ENCODE data around the gene MINDY4B. TPM values are rescaled to one million over a fixed set of nuclear protein-coding genes. Genes with fewer than 3 reads are reported as not detected.

The MINDY4B gene
- total and polyA plus RNA-seq, 10 of the 15 experiments (the other 5 are each of a cell fraction or from before 2014, with no cell fraction given) = not detected

DNA sequence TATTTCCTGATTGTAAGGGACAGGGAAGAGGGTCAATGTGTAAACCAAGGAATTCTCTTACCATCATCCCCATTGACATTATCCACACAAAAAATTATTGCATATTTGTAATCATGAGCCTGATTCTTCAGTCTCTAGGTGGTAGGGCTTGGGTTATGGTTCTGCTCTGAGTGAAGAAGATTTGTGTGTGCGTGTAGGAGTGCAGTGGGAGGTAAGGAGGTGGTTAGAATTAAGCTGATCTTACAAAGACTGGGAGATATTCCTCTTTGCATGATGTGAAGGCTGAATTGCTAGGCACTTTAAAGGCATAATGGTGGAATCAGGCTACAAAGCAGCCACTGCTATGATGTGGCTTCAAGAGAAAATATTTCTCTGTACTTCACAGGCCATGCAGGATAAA is 23.0 kb upstream of the MINDY4B start (continued):
- TF ChIP-seq SRF (IDR thresholded peaks at IDR 0.05; ENCODE audit: low read depth in 2 of 2, low read length in 2 of 2) (no peak), RFX5 (IDR thresholded peaks at IDR 0.05; ENCODE audit: low read depth, low read length) (no peak), HDGF (IDR thresholded peaks at IDR 0.05) (no peak), ZNF217 (IDR thresholded peaks at IDR 0.05) (no peak), MTA3 (IDR thresholded peaks at IDR 0.05; ENCODE audit: borderline replicate concordance, low read length) (no peak), CEBPB (IDR thresholded peaks at IDR 0.05; ENCODE audit: borderline replicate concordance in 1 of 2, low read depth in 2 of 2, low read length in 2 of 2) (no peak), ZSCAN29 (IDR thresholded peaks at IDR 0.05) (no peak), ZZZ3 (IDR thresholded peaks at IDR 0.05; ENCODE audit: control insufficient read depth, insufficient read length, low read depth) (no peak), BRCA1 (IDR thresholded peaks at IDR 0.05; ENCODE audit: low read depth, low read length) (no peak), RAD21 (IDR thresholded peaks at IDR 0.05; ENCODE audit: insufficient read depth, low read depth, low read length) (no peak)

GRCh38 chr3:150926328-150926727 is 21.1 kb upstream of the MINDY4B start:
- in situ Hi-C loops (cut with MboI) (loop anchor here (10.0 kb wide), 1 partner anchor 218 kb away; no protein-coding TSS in a partner anchor), intact Hi-C loops (cut with micrococcal nuclease; ENCODE audit: unreplicated experiment) (loop anchor here (5.0 kb wide), 1 partner anchor 356 kb away; no protein-coding TSS in a partner anchor)
- DNase-seq (ENCODE audit: low read depth, low spot score) (no peak), ATAC-seq (no peak), FAIRE-seq (no peak)
- ChIA-PET POLR2A (no interaction called here), RAD21 (ENCODE audit: unreplicated experiment) (interaction anchor here (1.2 to 1.6 kb wide), 2 partner anchors 222 to 398 kb away, joined by 3 read pairs; no protein-coding TSS in a partner anchor), SMC1A (ENCODE audit: uncharacterized antibody, unreplicated experiment) (interaction anchor here (0.7 kb wide), 1 partner anchor 22 kb away, joined by 3 read pairs; no protein-coding TSS in a partner anchor), CTCF (interaction anchor here (0.7 to 3.4 kb wide), 4 partner anchors 10 to 220 kb away, joined by 3 to 11 read pairs (median 4); no protein-coding TSS in a partner anchor)
- H3K9me3 ChIP-seq (replicated peaks; ENCODE audit: control insufficient read depth, insufficient read depth, low read length) = no peaks in the 10 kb centered on the region
- H3K4me3 ChIP-seq = no peak overlapping the region
- H3K27ac ChIP-seq (ENCODE audit: control insufficient read depth, insufficient read depth) = no peak overlapping the region
- H4K20me1 ChIP-seq (ENCODE audit: control insufficient read depth, insufficient read depth) = no peaks in the 10 kb centered on the region
- no peak overlapping the region for H3K9ac ChIP-seq (ENCODE audit: control insufficient read depth, insufficient read depth, low read length)
- H3K27me3 ChIP-seq (replicated peaks in 1 of 2; ENCODE audit: control insufficient read depth in 2 of 2, insufficient read depth in 2 of 2, low read length in 1 of 2) = peaks cover 0 to 2% of the 10 kb centered on the region in 2 experiments; a peak in 1 of 4 replicates
- WGBS (ENCODE audit: insufficient coverage, insufficient replicate concordance, low lambda C conversion rate, missing lambda C conversion rate) = 66% methylated on average over 7 of the region's 7 CpGs
- no peak overlapping the region for H3K4me2 ChIP-seq (ENCODE audit: control insufficient read depth, insufficient read depth)
- no peaks in the 10 kb centered on the region for H3K4me1 ChIP-seq (ENCODE audit: control insufficient read depth, insufficient read depth, low read length)
- no peaks in the 10 kb centered on the region for H3K79me2 ChIP-seq (ENCODE audit: control insufficient read depth, insufficient read depth, low read length)
- H2AFZ ChIP-seq (ENCODE audit: control insufficient read depth, low read depth, low read length) = no peak overlapping the region
- no TSS peak for BruUV-seq (replicated peaks)
- H3K36me3 ChIP-seq (ENCODE audit: control insufficient read depth in 2 of 2, insufficient read depth in 2 of 2, low read length in 1 of 2) = no peaks in the 10 kb centered on the region
- TF ChIP-seq MTA3 (IDR thresholded peaks at IDR 0.05; ENCODE audit: borderline replicate concordance, low read length) (no peak), PAX5 (IDR thresholded peaks at IDR 0.05; ENCODE audit: borderline replicate concordance, low read depth, low read length) (no peak), USF2 (IDR thresholded peaks at IDR 0.05; ENCODE audit: borderline replicate concordance, low read depth, low read length) (no peak), PRDM15 (CRISPR knock-in tag; IDR thresholded peaks at IDR 0.05) (no peak), JUNB (IDR thresholded peaks at IDR 0.05) (no peak), ZBED1 (IDR thresholded peaks at IDR 0.05; ENCODE audit: borderline replicate concordance) (no peak), RBBP5 (conservative IDR thresholded peaks at IDR 0.05) (no peak), BRCA1 (IDR thresholded peaks at IDR 0.05; ENCODE audit: low read depth, low read length) (no peak), LARP7 (IDR thresholded peaks at IDR 0.05) (no peak)

All from GM12878 (cell line).